CD8-positive, alpha-beta memory T cell (primary cell): ENCODE data around the gene SLC25A39. TPM values are rescaled to one million over a fixed set of nuclear protein-coding genes. Genes with fewer than 3 reads are reported as not detected.

Experiments
- CTCF ChIA-PET: fragments of 350-600 bp; sonication (Branson Sonifier 250); formaldehyde crosslinking; loops from one replicate; lab custom pipeline; 2021; ENCODE audit warnings: antibody characterized with exemption; lab: Charles Lee
- POLR2A ChIA-PET: fragments of 350-600 bp; sonication (Branson Sonifier 250); formaldehyde crosslinking; loops from one replicate; lab custom pipeline; 2021; ENCODE audit warnings: antibody characterized with exemption; lab: Charles Lee
- DNase-seq, 5 donors: peaks; one replicate each; pipeline versions ENCODE4 v3.0.0 to v3.0.0-alpha.2; 2020 to 2022; ENCODE audit warnings: mixed read lengths in 1 of 5
- H3K27ac ChIP-seq: one replicate; pipeline ENCODE4 v1.7.0; 2013; ENCODE audit warnings: low read depth, mild to moderate bottlenecking, low read length, moderate library complexity
- H3K27me3 ChIP-seq: 2 replicates; pipeline ENCODE4 v1.7.0; 2013; ENCODE audit warnings: low read length, mild to moderate bottlenecking; ENCODE audit not compliant: insufficient read depth, poor library complexity, severe bottlenecking
- H3K36me3 ChIP-seq: 2 replicates; pipeline ENCODE4 v1.7.0; 2013; ENCODE audit warnings: mild to moderate bottlenecking, low read length, moderate library complexity; ENCODE audit not compliant: insufficient read depth
- H3K4me1 ChIP-seq: 2 replicates; pipeline ENCODE4 v1.7.0; 2013; ENCODE audit warnings: mild to moderate bottlenecking, low read length, moderate library complexity; ENCODE audit not compliant: insufficient read depth
- H3K4me3 ChIP-seq: 2 replicates; pipeline ENCODE4 v1.7.0; 2013; ENCODE audit warnings: mild to moderate bottlenecking, low read length
- H3K9me3 ChIP-seq: 2 replicates; pipeline ENCODE4 v1.7.0; 2013; ENCODE audit warnings: mild to moderate bottlenecking, low read length
- H3K27ac Mint-ChIP-seq, 8 donors: one replicate each; pipeline ENCODE4 v1.8.0; 2020 to 2021; ENCODE audit warnings: mixed read lengths in 8 of 8, mild to moderate bottlenecking in 6 of 8, inconsistent platforms in 3 of 8, moderate library complexity in 3 of 8
- H3K27me3 Mint-ChIP-seq, 2 donors: one replicate each; pipeline ENCODE4 v1.8.0; 2020 to 2021; ENCODE audit warnings: mixed read lengths in 2 of 2, mild to moderate bottlenecking in 1 of 2, moderate library complexity in 1 of 2
- H3K36me3 Mint-ChIP-seq, 3 donors: one replicate each; pipeline ENCODE4 v1.8.0; 2020 to 2021; ENCODE audit warnings: mixed read lengths in 3 of 3, inconsistent platforms in 1 of 3, mild to moderate bottlenecking in 1 of 3
- H3K4me1 Mint-ChIP-seq, 3 donors: one replicate each; pipeline ENCODE4 v1.8.0; 2020 to 2021; ENCODE audit warnings: mixed read lengths in 3 of 3, inconsistent platforms in 1 of 3, mild to moderate bottlenecking in 1 of 3
- H3K4me3 Mint-ChIP-seq, 7 donors: one replicate each; pipeline ENCODE4 v1.8.0; 2020 to 2021; ENCODE audit warnings: mixed read lengths in 7 of 7, mild to moderate bottlenecking in 6 of 7, moderate library complexity in 4 of 7, inconsistent platforms in 2 of 7
- H3K9me3 Mint-ChIP-seq, 5 donors: one replicate each; pipeline ENCODE4 v1.8.0; 2020 to 2022; ENCODE audit warnings: mixed read lengths in 5 of 5, mild to moderate bottlenecking in 3 of 5, moderate library complexity in 2 of 5, inconsistent platforms in 1 of 5
- polyA plus RNA-seq: library from polyadenylated mRNA; unstranded; fragments of 300-500 nt; fragmentation: Illumina TruSeq; gene quantifications from one replicate; pipeline ENCODE4 v1.2.3, GENCODE V29; 2021
- total RNA-seq, 2 experiments: library from RNA; stranded (reverse); gene quantifications; one replicate each; pipeline ENCODE4 v1.2.3, GENCODE V29; 2021

SLC25A39 gene
- total and polyA plus RNA-seq, 3 experiments from 2014 or later = 133 to 174 (median 159) TPM

- H3K27me3 Mint-ChIP-seq = peaks cover 30 to 39% of the 10 kb centered on the region in 2 donors
- H3K36me3 Mint-ChIP-seq = peaks cover 3 to 10% (median 4%) of the 10 kb centered on the region in 3 donors
- H3K4me1 Mint-ChIP-seq = peaks cover 9 to 17% (median 14%) of the 10 kb centered on the region in 3 donors
- peak overlapping the region; percentile 54 for H3K4me3 ChIP-seq
- POLR2A ChIA-PET = interaction anchor here (0.5 to 1.4 kb wide), 4 partner anchors 12 to 171 kb away, joined by 3 to 4 read pairs (median 3); no protein-coding TSS in a partner anchor
- H3K27ac Mint-ChIP-seq = no peak overlapping the region
- CTCF ChIA-PET = interaction anchor here (0.5 to 3.5 kb wide), 5 partner anchors 12 to 105 kb away, joined by 3 to 20 read pairs (median 4); partner anchors contain the start of gene UBTF
- peak overlapping the region in 6 of 7 donors; percentile 34 to 74 (median 70) for H3K4me3 Mint-ChIP-seq
- peaks cover 28% of the 10 kb centered on the region for H3K27me3 ChIP-seq
- no peaks in the 10 kb centered on the region for H3K36me3 ChIP-seq
- H3K4me1 ChIP-seq = peaks cover 11% of the 10 kb centered on the region
- no peaks in the 10 kb centered on the region for H3K9me3 ChIP-seq
- no peak overlapping the region for H3K27ac ChIP-seq
- DNase-seq = peak in 3 of 5 donors; percentile 14 to 56 (median 30)
- no peaks in the 10 kb centered on the region for H3K9me3 Mint-ChIP-seq
These were observed 9.6 kb downstream of the SLC25A39 start for GRCh38 chr17:44314869-44315661.

- H3K36me3 Mint-ChIP-seq = peaks cover 2 to 4% (median 3%) of the 10 kb centered on the region in 3 donors
- no peaks in the 10 kb centered on the region for H3K36me3 ChIP-seq
- no peaks in the 10 kb centered on the region for H3K9me3 ChIP-seq
- H3K27me3 Mint-ChIP-seq = peaks cover 30 to 42% of the 10 kb centered on the region in 2 donors
- POLR2A ChIA-PET = interaction anchor here (0.5 to 1.4 kb wide), 3 partner anchors 70 to 170 kb away, joined by 3 to 4 read pairs (median 3); no protein-coding TSS in a partner anchor
- H3K4me1 ChIP-seq = peaks cover 11% of the 10 kb centered on the region
- no peak overlapping the region for H3K27ac ChIP-seq
- CTCF ChIA-PET = interaction anchor here (0.5 to 3.5 kb wide), 4 partner anchors 17 to 104 kb away, joined by 3 to 20 read pairs (median 5); partner anchors contain the start of gene UBTF
- H3K27ac Mint-ChIP-seq = no peak overlapping the region
- peak overlapping the region; percentile 52 to 66 (median 58) for H3K4me3 Mint-ChIP-seq
- no peak for DNase-seq
- no peak overlapping the region for H3K4me3 ChIP-seq
- H3K9me3 Mint-ChIP-seq = no peaks in the 10 kb centered on the region
- H3K4me1 Mint-ChIP-seq = peaks cover 12 to 23% (median 14%) of the 10 kb centered on the region in 3 donors
- H3K27me3 ChIP-seq = peaks cover 28% of the 10 kb centered on the region
These were observed 10.1 kb downstream of the SLC25A39 start for GRCh38 chr17:44314524-44314868.

DNA sequence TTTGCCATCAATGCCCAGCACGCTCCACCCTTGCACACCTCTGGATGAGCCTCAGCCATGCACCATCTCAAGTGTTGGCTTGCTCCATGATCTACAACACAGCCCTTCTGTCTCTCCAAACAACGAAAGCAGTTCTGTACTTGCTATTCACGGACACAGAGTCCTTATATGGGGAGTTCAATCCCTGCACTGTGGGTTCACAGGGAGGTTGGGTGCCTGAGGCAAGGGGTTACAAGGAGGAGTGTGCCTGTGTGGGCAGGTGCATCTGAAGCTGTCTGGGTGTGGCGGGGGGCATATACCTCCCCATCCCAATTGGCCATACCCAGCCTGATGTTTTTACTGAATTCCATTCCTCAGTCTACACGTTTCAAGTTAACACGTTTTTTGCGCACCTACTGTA is 10.6 kb downstream of the SLC25A39 start:
- H3K9me3 Mint-ChIP-seq = no peaks in the 10 kb centered on the region
- Histone ChIP-seq H3K9me3 (no peaks in the 10 kb centered on the region), H3K4me3 (no peak overlapping the region), H3K27ac (no peak overlapping the region), H3K27me3 (peaks cover 33% of the 10 kb centered on the region), H3K4me1 (peaks cover 15% of the 10 kb centered on the region), H3K36me3 (no peaks in the 10 kb centered on the region)
- no peak overlapping the region for H3K27ac Mint-ChIP-seq
- ChIA-PET POLR2A (interaction anchor here (0.5 kb wide), 1 partner anchor 170 kb away, joined by 3 read pairs; no protein-coding TSS in a partner anchor), CTCF (interaction anchor here (1.1 to 3.5 kb wide), 3 partner anchors 18 to 104 kb away, joined by 3 to 20 read pairs (median 6); partner anchors contain the start of gene UBTF)
- H3K36me3 Mint-ChIP-seq = no peaks in the 10 kb centered on the region
- H3K4me3 Mint-ChIP-seq = peak overlapping the region; percentile 52 to 66 (median 58)
- no peak for DNase-seq
- peaks cover 14 to 26% (median 15%) of the 10 kb centered on the region in 3 donors for H3K4me1 Mint-ChIP-seq
- H3K27me3 Mint-ChIP-seq = peaks cover 30 to 42% of the 10 kb centered on the region in 2 donors

GRCh38 chr17:44312396-44313104 is 12.1 kb downstream of the SLC25A39 start:
- CTCF ChIA-PET = no interaction called here
- POLR2A ChIA-PET = no interaction called here
- Histone ChIP-seq H3K4me3 (no peak overlapping the region), H3K9me3 (no peaks in the 10 kb centered on the region), H3K36me3 (no peaks in the 10 kb centered on the region), H3K27me3 (peaks cover 35% of the 10 kb centered on the region), H3K27ac (no peak overlapping the region), H3K4me1 (peaks cover 24% of the 10 kb centered on the region)
- H3K36me3 Mint-ChIP-seq = no peaks in the 10 kb centered on the region
- H3K27me3 Mint-ChIP-seq = peaks cover 26 to 42% of the 10 kb centered on the region in 2 donors
- no peaks in the 10 kb centered on the region for H3K9me3 Mint-ChIP-seq
- H3K27ac Mint-ChIP-seq = no peak overlapping the region
- H3K4me3 Mint-ChIP-seq = no peak overlapping the region
- no peak for DNase-seq
- H3K4me1 Mint-ChIP-seq = peaks cover 13 to 34% (median 18%) of the 10 kb centered on the region in 3 donors

DNA sequence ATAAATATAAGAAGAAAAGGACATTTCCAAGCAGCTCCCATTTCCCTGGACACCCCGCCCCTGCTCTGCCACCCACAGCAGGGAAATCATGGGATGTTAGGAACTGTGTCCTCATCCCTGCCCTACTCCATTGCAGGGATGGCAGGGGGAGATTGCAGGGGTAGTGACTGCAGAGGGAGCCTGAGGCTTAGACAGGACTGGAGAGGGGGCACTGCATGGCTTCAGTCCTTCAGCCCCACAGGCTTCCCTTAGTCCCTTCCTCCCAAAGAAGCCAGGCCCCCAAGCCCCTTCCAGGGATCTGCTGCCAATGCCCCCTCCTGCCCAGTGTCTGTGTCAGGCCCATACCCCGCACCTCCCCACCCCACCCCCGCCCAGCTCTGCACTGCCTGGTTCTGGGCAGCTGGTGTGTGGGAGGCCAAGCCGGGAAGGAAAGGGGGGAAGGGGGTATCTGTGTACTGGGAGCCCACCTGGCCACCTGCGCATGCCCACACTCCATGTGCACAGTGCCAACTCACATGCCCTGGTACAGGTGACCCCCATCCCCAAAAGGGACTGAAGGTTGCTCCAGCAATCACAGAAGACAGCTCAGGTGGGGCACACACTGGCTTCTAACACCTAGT is 13.0 kb downstream of the SLC25A39 start:
- no peak for DNase-seq
- Histone ChIP-seq H3K4me3 (no peak overlapping the region), H3K27me3 (peaks cover 34% of the 10 kb centered on the region), H3K36me3 (no peaks in the 10 kb centered on the region), H3K27ac (no peak overlapping the region), H3K9me3 (no peaks in the 10 kb centered on the region), H3K4me1 (peaks cover 28% of the 10 kb centered on the region)
- H3K4me1 Mint-ChIP-seq = peaks cover 18 to 39% (median 25%) of the 10 kb centered on the region in 3 donors
- no peaks in the 10 kb centered on the region for H3K36me3 Mint-ChIP-seq
- no peak overlapping the region for H3K4me3 Mint-ChIP-seq
- POLR2A ChIA-PET = no interaction called here
- peaks cover 25 to 43% of the 10 kb centered on the region in 2 donors for H3K27me3 Mint-ChIP-seq
- no peaks in the 10 kb centered on the region for H3K9me3 Mint-ChIP-seq
- CTCF ChIA-PET = interaction anchor here (1.3 to 3.5 kb wide), 3 partner anchors 34 to 101 kb away, joined by 3 to 13 read pairs (median 3); partner anchors contain the start of gene GRN
- H3K27ac Mint-ChIP-seq = peak overlapping the region in 1 of 8 donors; percentile 1

DNA sequence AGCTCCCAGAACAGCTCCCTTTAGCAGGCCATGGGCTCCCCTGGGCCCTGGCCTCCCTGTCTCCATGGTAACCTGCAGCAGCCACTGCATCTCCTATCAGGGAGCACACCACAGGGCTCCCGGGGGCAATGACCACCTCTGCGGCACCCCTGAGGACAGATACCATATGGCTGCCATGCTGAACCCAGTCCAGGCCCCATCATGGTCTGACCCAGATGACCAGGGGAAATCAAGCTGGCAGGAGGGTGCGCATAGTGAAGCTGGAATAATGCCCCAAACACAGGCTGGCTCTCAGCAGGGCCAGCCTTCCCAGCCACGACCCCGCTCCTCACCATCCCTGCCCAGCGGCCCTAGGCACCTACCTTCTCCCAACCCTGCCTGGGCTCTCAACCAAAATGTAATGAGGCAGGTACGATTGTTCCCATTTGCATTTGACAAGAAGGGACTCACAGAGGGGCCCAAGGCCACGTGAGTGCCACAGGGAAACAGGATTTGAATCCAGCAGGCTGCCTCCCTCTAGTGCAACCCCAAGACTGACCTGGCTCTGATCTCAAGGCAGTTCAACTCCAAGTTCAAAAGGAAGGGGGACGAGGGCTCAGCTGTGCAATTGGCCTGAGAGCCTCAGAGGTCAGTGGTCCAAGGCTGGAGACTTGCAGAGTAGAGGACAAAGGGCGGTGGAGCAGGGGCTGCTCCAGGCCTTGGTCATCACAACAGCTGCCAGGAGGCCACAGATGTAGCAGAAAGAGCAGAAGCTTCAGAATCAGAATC is 13.8 kb downstream of the SLC25A39 start:
- H3K27me3 ChIP-seq = peaks cover 25% of the 10 kb centered on the region
- Mint-ChIP-seq H3K9me3 (no peaks in the 10 kb centered on the region), H3K27me3 (peaks cover 23 to 40% of the 10 kb centered on the region in 2 donors), H3K36me3 (no peaks in the 10 kb centered on the region), H3K27ac (no peak overlapping the region), H3K4me3 (peak overlapping the region in 1 of 7 donors; percentile 27), H3K4me1 (peaks cover 14 to 32% (median 19%) of the 10 kb centered on the region in 3 donors)
- POLR2A ChIA-PET = interaction anchor here (1.0 kb wide), 1 partner anchor 89 kb away, joined by 3 read pairs; no protein-coding TSS in a partner anchor
- DNase-seq = no peak
- H3K27ac ChIP-seq = no peak overlapping the region
- H3K4me1 ChIP-seq = peaks cover 19% of the 10 kb centered on the region
- CTCF ChIA-PET = interaction anchor here (0.8 to 3.5 kb wide), 5 partner anchors 9 to 100 kb away, joined by 3 to 13 read pairs (median 3); partner anchors contain the start of gene GRN
- no peak overlapping the region for H3K4me3 ChIP-seq
- H3K9me3 ChIP-seq = no peaks in the 10 kb centered on the region
- H3K36me3 ChIP-seq = no peaks in the 10 kb centered on the region

GRCh38 chr17:44310188-44310587 is 14.4 kb downstream of the SLC25A39 start:
- no peaks in the 10 kb centered on the region for H3K9me3 Mint-ChIP-seq
- Histone ChIP-seq H3K27me3 (peaks cover 22% of the 10 kb centered on the region), H3K36me3 (no peaks in the 10 kb centered on the region), H3K27ac (no peak overlapping the region), H3K9me3 (no peaks in the 10 kb centered on the region), H3K4me3 (no peak overlapping the region), H3K4me1 (peaks cover 16% of the 10 kb centered on the region)
- peaks cover 25 to 41% of the 10 kb centered on the region in 2 donors for H3K27me3 Mint-ChIP-seq
- peak overlapping the region in 1 of 8 donors; percentile 41 for H3K27ac Mint-ChIP-seq
- no peak for DNase-seq
- CTCF ChIA-PET = interaction anchor here (0.8 to 3.5 kb wide), 4 partner anchors 10 to 99 kb away, joined by 3 to 13 read pairs (median 4); partner anchors contain the start of gene GRN
- no peaks in the 10 kb centered on the region for H3K36me3 Mint-ChIP-seq
- H3K4me3 Mint-ChIP-seq = peak overlapping the region in 3 of 7 donors; percentile 34 to 48 (median 46)
- POLR2A ChIA-PET = interaction anchor here (1.0 kb wide), 1 partner anchor 89 kb away, joined by 3 read pairs; no protein-coding TSS in a partner anchor
- H3K4me1 Mint-ChIP-seq = peaks cover 9 to 28% (median 16%) of the 10 kb centered on the region in 3 donors
